GM19238 (cell line): ENCODE measurements around the gene NLGN2.
"Not testable (repeated sequence)": the region's sequence is repeated elsewhere in the genome, so short reads cannot be mapped to it uniquely, and the experiment has no call there.

Experiments used
- DNase-seq: peaks from one replicate; pipeline ENCODE4 v3.0.0; 2011; ENCODE audit warnings: low spot score; ENCODE audit not compliant: insufficient read length

NLGN2 gene

GRCh38 chr17:7407485-7408251, at the start of gene NLGN2:
NLGN2 (plus strand) TSS chr17:7407845; CDS start chr17:7408256, 411 bp downstream.
- no peak for DNase-seq

GRCh38 chr17:7361906-7362305, 45.7 kb upstream of the NLGN2 start:
- DNase-seq: no peak

GRCh38 chr17:7363311-7363710, 44.3 kb upstream of the NLGN2 start:
- no peak for DNase-seq

- not testable (repeated sequence) for DNase-seq
Measured at GRCh38 chr17:7365963-7366362, 41.7 kb upstream of the NLGN2 start.

- DNase-seq: no peak
Measured at GRCh38 chr17:7367083-7367482, 40.6 kb upstream of the NLGN2 start.

GRCh38 chr17:7367918-7368598, 39.6 kb upstream of the NLGN2 start:
- DNase-seq: no peak

- DNase-seq: not testable (repeated sequence)
Measured at GRCh38 chr17:7368599-7368994, 39.0 kb upstream of the NLGN2 start.

- no peak for DNase-seq
Measured at GRCh38 chr17:7369825-7370224, 37.8 kb upstream of the NLGN2 start.

GRCh38 chr17:7370853-7371252, 36.8 kb upstream of the NLGN2 start:
- DNase-seq: no peak

GRCh38 chr17:7374353-7374752, 33.3 kb upstream of the NLGN2 start:
- DNase-seq: no peak

- DNase-seq: no peak
Measured at GRCh38 chr17:7379134-7379533, 28.5 kb upstream of the NLGN2 start.

GRCh38 chr17:7380321-7380720, 27.3 kb upstream of the NLGN2 start:
- DNase-seq: no peak

GRCh38 chr17:7380855-7381683, 26.6 kb upstream of the NLGN2 start, which contains the start of gene TNK1:
TNK1 (plus strand) TSS chr17:7381089; CDS start chr17:7382927, 1,838 bp downstream.
- DNase-seq: no peak

- DNase-seq: no peak
Measured at GRCh38 chr17:7382901-7383300, 24.7 kb upstream of the NLGN2 start.

- DNase-seq: no peak
Measured at GRCh38 chr17:7383371-7383741, 24.3 kb upstream of the NLGN2 start.

GRCh38 chr17:7383742-7384488, 23.7 kb upstream of the NLGN2 start:
- DNase-seq: peak; percentile 89

GRCh38 chr17:7384489-7385081, 23.1 kb upstream of the NLGN2 start:
- DNase-seq: no peak

GRCh38 chr17:7388856-7389255, 18.8 kb upstream of the NLGN2 start:
- no peak for DNase-seq

- DNase-seq: no peak
Measured at GRCh38 chr17:7389924-7390910, 17.4 kb upstream of the NLGN2 start.

- no peak for DNase-seq
Measured at GRCh38 chr17:7391307-7391706, 16.3 kb upstream of the NLGN2 start.
